ENCODE results near the gene TCP11L2. TPM values are rescaled to one million over a fixed set of nuclear protein-coding genes. Genes with fewer than 3 reads are reported as not detected.
"Not testable (repeated sequence)": the region's sequence is repeated elsewhere in the genome, so short reads cannot be mapped to it uniquely, and the experiment has no call there.

The TCP11L2 gene
- polyA plus RNA-seq, 3 donors = 23.5 to 37.3 (median 35.8) TPM

- Histone ChIP-seq H3K4me1 (ENCODE audit: control insufficient read depth in 1 of 2, insufficient read depth in 2 of 2, low read length in 2 of 2) (peaks cover 22 to 39% of the 10 kb centered on the region in 2 donors), H3K79me2 (ENCODE audit: insufficient read depth, low read length) (no peaks in the 10 kb centered on the region), H3K4me2 (replicated peaks; ENCODE audit: extremely low read depth, low read length, poor library complexity, severe bottlenecking) (no peak overlapping the region), H3K27me3 (ENCODE audit: control insufficient read depth in 2 of 2, insufficient read depth in 2 of 2, low read length in 2 of 2) (peaks cover 10 to 13% of the 10 kb centered on the region in 2 donors), H4K20me1 (ENCODE audit: insufficient read depth, low read length) (no peaks in the 10 kb centered on the region), H3K4me3 (replicated peaks in 1 of 3; ENCODE audit: low read depth in 2 of 3, low read length in 3 of 3) (no peak overlapping the region), H3K9ac (ENCODE audit: insufficient read depth, low read length, poor library complexity, severe bottlenecking) (no peak overlapping the region), H2AFZ (ENCODE audit: insufficient read depth, low read depth, low read length, poor library complexity, severe bottlenecking) (peak overlapping the region; percentile 22), H3K27ac (ENCODE audit: low read depth in 1 of 2, low read length in 2 of 2) (no peak overlapping the region), H3K9me3 (replicated peaks in 1 of 2; ENCODE audit: control insufficient read depth in 1 of 2, insufficient read depth in 1 of 2, low read length in 2 of 2) (peaks cover 3 to 6% of the 10 kb centered on the region in 2 donors), H3K36me3 (replicated peaks in 1 of 2; ENCODE audit: control insufficient read depth in 1 of 2, insufficient read depth in 2 of 2, low read length in 2 of 2) (no peaks in the 10 kb centered on the region)
- DNase-seq = no peak
- 31% methylated on average over 7 of the region's 10 CpGs for WGBS (ENCODE audit: insufficient coverage)
- Mint-ChIP-seq H3K4me1 (peaks cover 47% of the 10 kb centered on the region), H3K4me3 (peak overlapping the region in 1 of 2 donors; percentile 4), H3K27ac (peak overlapping the region in 1 of 7 donors; percentile 85), H3K27me3 (ENCODE audit: low read depth in 3 of 3) (peaks cover 14 to 29% (median 19%) of the 10 kb centered on the region in 3 donors), H3K9me3 (peaks cover 5 to 15% (median 10%) of the 10 kb centered on the region in 7 donors), H3K36me3 (peaks cover 4% of the 10 kb centered on the region in 2 donors)
- intact Hi-C loops (cut with micrococcal nuclease) = loop anchor here (5.0 kb wide), 1 partner anchor 37 kb away; the partner anchor contains the start of gene CKAP4 (in 2 of the 2)
- no peak for TF ChIP-seq CTCF (IDR thresholded peaks at IDR 0.05)
Observed at GRCh38 chr12:106284358-106285105, 18.0 kb upstream of the TCP11L2 start.

- no peaks in the 10 kb centered on the region for H4K20me1 ChIP-seq (ENCODE audit: insufficient read depth, low read length)
- TF ChIP-seq CTCF (IDR thresholded peaks at IDR 0.05) = no peak
- peaks cover 3 to 6% of the 10 kb centered on the region in 2 donors for H3K9me3 ChIP-seq (replicated peaks in 1 of 2; ENCODE audit: control insufficient read depth in 1 of 2, insufficient read depth in 1 of 2, low read length in 2 of 2)
- DNase-seq = no peak
- WGBS (ENCODE audit: insufficient coverage) = 100% methylated on average over 3 of the region's 4 CpGs
- H2AFZ ChIP-seq (ENCODE audit: insufficient read depth, low read depth, low read length, poor library complexity, severe bottlenecking) = no peak overlapping the region
- Mint-ChIP-seq H3K9me3 (peaks cover 5 to 15% (median 10%) of the 10 kb centered on the region in 7 donors), H3K27me3 (ENCODE audit: low read depth in 3 of 3) (peaks cover 14 to 29% (median 19%) of the 10 kb centered on the region in 3 donors), H3K4me3 (no peak overlapping the region), H3K36me3 (peaks cover 4% of the 10 kb centered on the region in 2 donors), H3K4me1 (peaks cover 43% of the 10 kb centered on the region), H3K27ac (no peak overlapping the region)
- H3K27ac ChIP-seq (ENCODE audit: low read depth in 1 of 2, low read length in 2 of 2) = no peak overlapping the region
- H3K9ac ChIP-seq (ENCODE audit: insufficient read depth, low read length, poor library complexity, severe bottlenecking) = no peak overlapping the region
- peaks cover 14 to 27% of the 10 kb centered on the region in 2 donors for H3K4me1 ChIP-seq (ENCODE audit: control insufficient read depth in 1 of 2, insufficient read depth in 2 of 2, low read length in 2 of 2)
- H3K79me2 ChIP-seq (ENCODE audit: insufficient read depth, low read length) = no peaks in the 10 kb centered on the region
- H3K27me3 ChIP-seq (ENCODE audit: control insufficient read depth in 2 of 2, insufficient read depth in 2 of 2, low read length in 2 of 2) = peaks cover 10 to 13% of the 10 kb centered on the region in 2 donors
- H3K4me2 ChIP-seq (replicated peaks; ENCODE audit: extremely low read depth, low read length, poor library complexity, severe bottlenecking) = no peak overlapping the region
- no peak overlapping the region for H3K4me3 ChIP-seq (replicated peaks in 1 of 3; ENCODE audit: low read depth in 2 of 3, low read length in 3 of 3)
- intact Hi-C loops (cut with micrococcal nuclease) = loop anchor here in 1 of 2 donors (5.0 kb wide), 1 partner anchor 39 kb away; the partner anchor contains the start of gene CKAP4
- H3K36me3 ChIP-seq (replicated peaks in 1 of 2; ENCODE audit: control insufficient read depth in 1 of 2, insufficient read depth in 2 of 2, low read length in 2 of 2) = no peaks in the 10 kb centered on the region
Observed at GRCh38 chr12:106285982-106286381, 16.6 kb upstream of the TCP11L2 start.

DNA sequence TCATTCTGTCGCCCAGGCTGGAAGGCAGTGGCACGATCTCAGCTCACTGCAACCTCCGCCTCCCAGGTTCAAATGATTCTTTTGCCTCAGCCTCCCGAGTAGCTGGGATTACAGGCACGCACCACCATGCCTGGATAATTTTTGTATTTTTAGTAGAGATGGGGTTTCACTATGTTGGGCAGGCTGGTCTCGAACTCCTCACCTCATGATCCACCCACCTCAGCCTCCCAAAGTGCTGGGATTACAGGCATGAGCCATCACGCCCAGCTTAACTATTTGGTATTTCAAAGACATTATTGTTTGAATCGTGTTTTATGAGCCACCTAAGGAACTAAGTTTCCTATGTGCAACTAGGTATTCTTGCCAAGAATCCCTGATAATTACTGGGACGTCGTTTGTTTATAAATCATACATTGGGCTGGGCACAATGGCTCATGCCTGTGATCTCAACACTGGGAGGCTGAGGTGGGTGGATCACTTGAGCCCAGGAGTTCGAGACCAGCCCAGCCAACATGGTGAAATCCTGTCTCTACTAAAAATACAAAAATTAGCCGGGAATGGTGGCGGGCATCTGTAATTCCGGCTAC, 15.9 kb upstream of the TCP11L2 start:
- H3K4me3 ChIP-seq (replicated peaks in 1 of 3; ENCODE audit: low read depth in 2 of 3, low read length in 3 of 3); H3K36me3 ChIP-seq (replicated peaks in 1 of 2; ENCODE audit: control insufficient read depth in 1 of 2, insufficient read depth in 2 of 2, low read length in 2 of 2); H2AFZ ChIP-seq (ENCODE audit: insufficient read depth, low read depth, low read length, poor library complexity, severe bottlenecking); H3K27ac Mint-ChIP-seq; H3K27ac ChIP-seq (ENCODE audit: low read depth in 1 of 2, low read length in 2 of 2); H4K20me1 ChIP-seq (ENCODE audit: insufficient read depth, low read length); H3K36me3 Mint-ChIP-seq; H3K9ac ChIP-seq (ENCODE audit: insufficient read depth, low read length, poor library complexity, severe bottlenecking); H3K4me2 ChIP-seq (replicated peaks; ENCODE audit: extremely low read depth, low read length, poor library complexity, severe bottlenecking); H3K79me2 ChIP-seq (ENCODE audit: insufficient read depth, low read length); DNase-seq; H3K9me3 ChIP-seq (replicated peaks in 1 of 2; ENCODE audit: control insufficient read depth in 1 of 2, insufficient read depth in 1 of 2, low read length in 2 of 2): not testable (repeated sequence)
- intact Hi-C loops (cut with micrococcal nuclease) = loop anchor here in 1 of 2 donors (5.0 kb wide), 1 partner anchor 39 kb away; the partner anchor contains the start of gene CKAP4
- Histone ChIP-seq H3K4me1 (ENCODE audit: control insufficient read depth in 1 of 2, insufficient read depth in 2 of 2, low read length in 2 of 2) (peaks cover 14 to 27% of the 10 kb centered on the region in 2 donors), H3K27me3 (ENCODE audit: control insufficient read depth in 2 of 2, insufficient read depth in 2 of 2, low read length in 2 of 2) (peaks cover 10 to 13% of the 10 kb centered on the region in 2 donors)
- Mint-ChIP-seq H3K4me1 (peaks cover 44% of the 10 kb centered on the region), H3K9me3 (peaks cover 5 to 10% (median 9%) of the 10 kb centered on the region in 7 donors), H3K4me3 (peak overlapping the region in 1 of 2 donors; percentile 52), H3K27me3 (ENCODE audit: low read depth in 3 of 3) (peaks cover 14 to 29% (median 19%) of the 10 kb centered on the region in 3 donors)
- WGBS (ENCODE audit: insufficient coverage) = 95% methylated on average over 8 of the region's 14 CpGs

Data from CD14-positive monocyte (primary cell).